Liver (tissue), 9 donors: ENCODE measurements around the gene KLF2. TPM values are rescaled to one million over a fixed set of nuclear protein-coding genes. Genes with fewer than 3 reads are reported as not detected.

Source experiments
- DNase-seq: peaks from one replicate; pipeline ENCODE4 v3.0.0-alpha.2; 2017; ENCODE audit warnings: low spot score
- H3K27ac ChIP-seq, 2 donors: one replicate each; pipeline ENCODE4 v1.7.0; 2013; ENCODE audit warnings: inconsistent platforms in 2 of 2, low read length in 2 of 2, control low read depth in 1 of 2, low read depth in 1 of 2, mild to moderate bottlenecking in 1 of 2
- H3K27me3 ChIP-seq, 4 donors: one replicate each; pipeline versions ENCODE4 v1.6.1 to v1.7.0; 2013; ENCODE audit warnings: low read length in 3 of 4, inconsistent platforms in 1 of 4, mild to moderate bottlenecking in 1 of 4, moderate library complexity in 1 of 4; ENCODE audit not compliant: control insufficient read depth in 4 of 4, insufficient read depth in 4 of 4
- H3K36me3 ChIP-seq, 4 donors: one replicate each; pipeline versions ENCODE4 v1.6.1 to v1.7.0; 2013; ENCODE audit warnings: low read length in 3 of 4, mild to moderate bottlenecking in 3 of 4, low read depth in 1 of 4, moderate library complexity in 1 of 4; ENCODE audit not compliant: control insufficient read depth in 4 of 4, insufficient read depth in 3 of 4
- H3K4me1 ChIP-seq, 4 donors: one replicate each; pipeline versions ENCODE4 v1.6.1 to v1.7.0; 2013; ENCODE audit warnings: low read length in 3 of 4, mild to moderate bottlenecking in 3 of 4, moderate library complexity in 1 of 4; ENCODE audit not compliant: control insufficient read depth in 4 of 4, insufficient read depth in 4 of 4
- H3K4me3 ChIP-seq, 3 donors: one replicate each; pipeline versions ENCODE4 v1.6.1 to v1.7.0; 2013; ENCODE audit warnings: low read length in 3 of 3, control low read depth in 1 of 3, low read depth in 1 of 3, mild to moderate bottlenecking in 1 of 3
- H3K9ac ChIP-seq, 2 donors: one replicate each; pipeline ENCODE4 v1.7.0; 2013; ENCODE audit warnings: low read length in 2 of 2, mild to moderate bottlenecking in 2 of 2, moderate library complexity in 2 of 2, control low read depth in 1 of 2, low read depth in 1 of 2
- H3K9me3 ChIP-seq, 4 donors: one replicate each; pipeline versions ENCODE4 v1.6.1 to v1.7.0; 2013; ENCODE audit warnings: low read length in 3 of 4; ENCODE audit not compliant: control insufficient read depth in 4 of 4
- ATF3 ChIP-seq: IDR thresholded peaks from 2 replicates; pipeline ENCODE4 v1.6.1; 2016; ENCODE audit warnings: antibody characterized with exemption
- FOXA1 ChIP-seq: IDR thresholded peaks from 2 replicates; pipeline ENCODE4 v1.6.1; 2016; ENCODE audit warnings: antibody characterized with exemption
- FOXA2 ChIP-seq: IDR thresholded peaks from 2 replicates; pipeline ENCODE4 v1.6.1; 2016; ENCODE audit warnings: antibody characterized with exemption
- GABPA ChIP-seq, 2 donors: IDR thresholded peaks in 1 of 2; conservative IDR thresholded peaks in 1 of 2; 2 replicates each; pipeline ENCODE4 v1.6.1; 2016; ENCODE audit warnings: antibody characterized with exemption in 2 of 2, mild to moderate bottlenecking in 1 of 2, moderate library complexity in 1 of 2
- HNF4G ChIP-seq: IDR thresholded peaks from 2 replicates; pipeline ENCODE4 v1.6.1; 2016; ENCODE audit warnings: antibody characterized with exemption
- NR2F2 ChIP-seq: IDR thresholded peaks from 2 replicates; pipeline ENCODE4 v1.6.1; 2016; ENCODE audit warnings: antibody characterized with exemption
- REST ChIP-seq: IDR thresholded peaks from 2 replicates; pipeline ENCODE4 v1.6.1; 2016; ENCODE audit warnings: antibody characterized with exemption, mild to moderate bottlenecking
- RXRA ChIP-seq, 2 donors: IDR thresholded peaks; 2 replicates each; pipeline ENCODE4 v1.6.1; 2017 to 2018; ENCODE audit warnings: antibody characterized with exemption in 2 of 2, mild to moderate bottlenecking in 1 of 2
- SP1 ChIP-seq: IDR thresholded peaks from 2 replicates; pipeline ENCODE4 v1.6.1; 2018; ENCODE audit warnings: antibody characterized with exemption, mild to moderate bottlenecking
- YY1 ChIP-seq: IDR thresholded peaks from 2 replicates; pipeline ENCODE4 v1.6.1; 2016; ENCODE audit warnings: antibody characterized with exemption, mild to moderate bottlenecking
- ZBTB33 ChIP-seq: IDR thresholded peaks from 2 replicates; pipeline ENCODE4 v1.6.1; 2016; ENCODE audit warnings: antibody characterized with exemption
- WGBS: extraction: QIAGEN DNeasy Blood & Tissue Kit; methylation state at CpG from one replicate; pipeline ENCODE4 v1.1.7; 2013; 5-methylcytosine and 5-hydroxymethylcytosine counted together
- polyA plus RNA-seq, 2 donors: library from polyadenylated mRNA; stranded (reverse) in 1 of 2; unstranded in 1 of 2; fragments of 200-250 nt in 1 of 2; fragments of >200 nt in 1 of 2; fragmentation: Nextera tagmentation in 1 of 2; extraction: Ambion mirVana in 1 of 2; gene quantifications; one replicate each; pipeline versions ENCODE4 v1.2.1 to v1.2.3, GENCODE V29; 2013 to 2015
- total RNA-seq, 2 donors: library from RNA; depleted of rRNA; stranded (reverse); fragments of >200 nt; gene quantifications; one replicate each; pipeline ENCODE4 v1.2.3, GENCODE V29; 2014
- TF ChIP-seq, protein P1 (sequence below): IDR thresholded peaks from 2 replicates; pipeline ENCODE4 v1.6.1; 2016; ENCODE audit warnings: antibody characterized with exemption
- donor health status: healthy.
- donor health status: healthy.
- donor health status: healthy.
- donor health status: healthy.
- donor health status: healthy.

The KLF2 gene
- total and polyA plus RNA-seq, 4 donors, result 3.9 to 11.2 (median 4.2) TPM

- Histone ChIP-seq H3K27me3 (no peaks in the 10 kb centered on the region), H3K36me3 (no peaks in the 10 kb centered on the region), H3K9ac (no peak overlapping the region), H3K27ac (no peak overlapping the region), H3K4me3 (no peak overlapping the region), H3K4me1 (no peaks in the 10 kb centered on the region), H3K9me3 (no peaks in the 10 kb centered on the region)
- 80% methylated on average over 11 of the region's 11 CpGs for WGBS
- no peak for DNase-seq
- TF ChIP-seq, protein P1, sequence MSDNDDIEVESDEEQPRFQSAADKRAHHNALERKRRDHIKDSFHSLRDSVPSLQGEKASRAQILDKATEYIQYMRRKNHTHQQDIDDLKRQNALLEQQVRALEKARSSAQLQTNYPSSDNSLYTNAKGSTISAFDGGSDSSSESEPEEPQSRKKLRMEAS, result peak; percentile 46
- TF ChIP-seq FOXA1, result no peak
- TF ChIP-seq FOXA2, result no peak
- TF ChIP-seq ATF3, result no peak
- no peak for TF ChIP-seq NR2F2
- TF ChIP-seq REST, result no peak
- no peak for TF ChIP-seq HNF4G
These were observed 26.6 kb downstream of the KLF2 start for GRCh38 chr19:16351133-16351809.

GRCh38 chr19:16355293-16356043, 30.8 kb downstream of the KLF2 start:
- no peak for DNase-seq
- WGBS, result 87% methylated on average over 39 of the region's 39 CpGs
- H3K4me1 ChIP-seq, result no peaks in the 10 kb centered on the region
- no peaks in the 10 kb centered on the region for H3K27me3 ChIP-seq
- H3K9ac ChIP-seq, result no peak overlapping the region
- H3K36me3 ChIP-seq, result peaks cover 0 to 3% (median 0%) of the 10 kb centered on the region in 4 donors
- no peak overlapping the region for H3K4me3 ChIP-seq
- H3K27ac ChIP-seq, result no peak overlapping the region
- no peak for TF ChIP-seq HNF4G
- no peaks in the 10 kb centered on the region for H3K9me3 ChIP-seq

- Histone ChIP-seq H3K27ac (no peak overlapping the region), H3K4me3 (no peak overlapping the region), H3K36me3 (peaks cover 0 to 3% (median 0%) of the 10 kb centered on the region in 4 donors), H3K4me1 (peaks cover 2 to 12% (median 9%) of the 10 kb centered on the region in 4 donors), H3K27me3 (no peaks in the 10 kb centered on the region), H3K9me3 (no peaks in the 10 kb centered on the region), H3K9ac (no peak overlapping the region)
- WGBS, result 96% methylated on average over 15 of the region's 15 CpGs
- DNase-seq, result no peak
- no peak for TF ChIP-seq FOXA2
- no peak for TF ChIP-seq FOXA1
- TF ChIP-seq, protein P1, result no peak
- no peak for TF ChIP-seq ATF3
- TF ChIP-seq REST, result no peak
- TF ChIP-seq SP1, result no peak
- TF ChIP-seq NR2F2, result no peak
- no peak for TF ChIP-seq RXRA (IDR thresholded peaks at IDR 0.05)
- no peak for TF ChIP-seq YY1
- no peak for TF ChIP-seq GABPA (IDR thresholded peaks at IDR 0.05 in 1 of 2, conservative IDR thresholded peaks at IDR 0.05 in 1 of 2)
- TF ChIP-seq ZBTB33, result no peak
These were observed 33.8 kb downstream of the KLF2 start for GRCh38 chr19:16358456-16358855.
